ENCODE results near the gene HBG2.
"Not testable (repeated sequence)": the region's sequence is repeated elsewhere in the genome, so short reads cannot be mapped to it uniquely, and the experiment has no call there.

The HBG2 gene

DNA sequence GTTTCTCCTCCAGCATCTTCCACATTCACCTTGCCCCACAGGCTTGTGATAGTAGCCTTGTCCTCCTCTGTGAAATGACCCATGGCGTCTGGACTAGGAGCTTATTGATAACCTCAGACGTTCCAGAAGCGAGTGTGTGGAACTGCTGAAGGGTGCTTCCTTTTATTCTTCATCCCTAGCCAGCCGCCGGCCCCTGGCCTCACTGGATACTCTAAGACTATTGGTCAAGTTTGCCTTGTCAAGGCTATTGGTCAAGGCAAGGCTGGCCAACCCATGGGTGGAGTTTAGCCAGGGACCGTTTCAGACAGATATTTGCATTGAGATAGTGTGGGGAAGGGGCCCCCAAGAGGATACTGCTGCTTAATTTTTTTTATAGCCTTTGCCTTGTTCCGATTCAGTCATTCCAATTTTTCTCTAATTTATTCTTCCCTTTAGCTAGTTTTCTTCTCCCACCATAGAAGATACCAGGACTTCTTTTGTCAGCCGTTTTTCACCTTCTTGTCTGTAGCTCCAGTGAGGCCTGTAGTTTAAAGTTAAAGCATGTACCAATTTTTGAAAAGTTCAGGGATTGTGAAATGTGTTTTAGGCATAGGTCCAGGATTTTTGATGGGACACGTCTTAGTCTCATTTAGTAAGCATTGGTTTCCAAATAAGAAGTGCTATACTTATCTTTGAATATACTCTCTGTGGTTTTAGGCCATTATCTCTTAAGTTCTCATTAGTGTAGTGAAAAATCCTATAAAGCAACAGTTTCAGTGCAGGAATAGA is at the start of gene HBG2:
Gene HBG2 (minus strand): TSS at position 136 of the 768 bp plus-strand sequence. CDS start 53 bp downstream, at position 83.
- not testable (repeated sequence) for DNase-seq

DNA sequence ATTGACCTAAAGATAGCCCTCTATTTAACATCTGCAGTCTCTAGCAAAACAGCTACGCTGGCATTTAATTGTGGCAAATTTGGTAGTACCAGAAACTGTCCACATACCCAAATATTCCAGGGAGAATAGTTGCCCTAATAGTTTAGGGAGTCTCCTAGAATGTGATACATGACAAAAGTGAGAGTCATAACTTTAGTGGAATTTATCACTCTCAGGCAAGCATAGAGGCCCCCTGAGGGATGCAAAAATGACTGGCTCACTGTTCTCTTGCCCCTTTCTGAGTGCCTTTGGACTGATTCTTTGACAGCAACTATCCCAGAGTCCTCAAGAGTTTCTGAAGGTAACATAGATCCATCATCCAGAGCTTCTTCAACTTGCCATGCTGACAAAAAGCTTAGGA is 49.5 kb upstream of the HBG2 start:
- DNase-seq = no peak

DNA sequence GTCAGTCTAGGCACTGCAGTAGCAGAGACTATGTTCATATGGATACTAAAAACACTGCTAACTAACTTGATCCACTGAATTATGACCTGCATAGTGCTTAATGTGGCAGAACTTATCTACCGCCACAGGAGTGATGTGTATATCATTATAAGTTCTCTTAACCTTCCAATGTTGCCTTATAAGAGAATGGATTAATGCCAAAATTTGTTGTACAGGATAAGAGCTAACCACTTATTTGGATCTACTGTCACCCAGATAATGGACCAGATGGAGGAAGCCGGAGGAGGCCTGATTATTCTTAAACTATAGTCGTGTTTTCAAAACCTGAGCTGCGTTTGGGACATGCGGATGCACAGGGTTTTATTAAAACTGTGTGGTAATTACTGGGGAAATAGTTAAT is 49.0 kb upstream of the HBG2 start:
- no peak for DNase-seq

GRCh38 chr11:5301846-5302245 is 47.3 kb upstream of the HBG2 start, which contains the start of gene OR51B4:
Gene OR51B4, minus strand, starts transcription at chr11:5301946. Its CDS starts 0 bp downstream, at chr11:5301946.
- DNase-seq = no peak

DNA sequence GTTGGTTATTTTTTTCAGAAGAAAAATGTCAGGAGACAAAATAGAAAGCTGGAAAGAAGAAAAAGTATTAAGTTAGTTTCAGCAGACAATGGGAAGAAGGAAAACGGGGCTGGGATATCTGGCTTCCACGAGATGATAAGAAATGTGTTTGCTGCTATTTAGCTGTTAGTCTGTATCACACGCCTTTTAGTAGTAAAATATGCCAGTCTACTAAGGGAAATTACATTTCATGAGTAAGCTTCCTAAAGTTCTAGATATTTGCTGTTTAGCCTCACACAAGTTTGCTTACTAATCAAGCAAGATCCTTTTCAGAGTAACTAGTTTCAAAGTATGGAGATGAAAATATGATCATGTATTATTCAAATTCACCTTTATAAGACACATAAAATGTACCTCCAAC is 45.7 kb upstream of the HBG2 start:
- no peak for DNase-seq

GRCh38 chr11:5298451-5298850 is 43.9 kb upstream of the HBG2 start:
- DNase-seq = no peak

DNA sequence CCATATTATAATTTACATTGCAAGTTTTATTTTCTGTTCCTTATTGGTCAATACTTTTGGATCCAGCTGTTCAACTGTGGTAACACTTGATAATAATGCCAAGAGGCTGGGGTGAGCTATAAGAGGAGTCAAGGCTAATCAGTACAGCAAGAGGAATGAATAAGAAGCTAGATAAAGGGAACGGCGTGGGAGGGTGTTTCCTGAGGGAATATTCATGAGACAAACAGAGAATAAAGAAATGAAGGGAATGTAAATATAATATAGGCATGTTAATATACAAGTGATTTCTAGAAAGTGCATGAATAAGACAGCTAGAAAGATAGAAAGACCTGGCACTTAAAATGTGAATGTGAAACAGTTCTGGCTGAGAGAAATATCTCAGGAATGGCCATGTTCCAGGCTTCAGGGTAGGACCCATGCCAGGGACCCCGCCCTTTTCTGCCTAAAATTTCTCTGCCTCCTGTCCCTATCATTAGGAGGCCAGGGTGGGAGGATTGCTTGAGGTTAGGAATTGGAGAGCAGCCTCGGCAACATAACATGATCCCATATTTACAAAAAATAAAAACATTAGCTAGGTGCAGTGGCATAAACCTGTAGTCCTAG is 43.2 kb upstream of the HBG2 start:
- DNase-seq = no peak

DNA sequence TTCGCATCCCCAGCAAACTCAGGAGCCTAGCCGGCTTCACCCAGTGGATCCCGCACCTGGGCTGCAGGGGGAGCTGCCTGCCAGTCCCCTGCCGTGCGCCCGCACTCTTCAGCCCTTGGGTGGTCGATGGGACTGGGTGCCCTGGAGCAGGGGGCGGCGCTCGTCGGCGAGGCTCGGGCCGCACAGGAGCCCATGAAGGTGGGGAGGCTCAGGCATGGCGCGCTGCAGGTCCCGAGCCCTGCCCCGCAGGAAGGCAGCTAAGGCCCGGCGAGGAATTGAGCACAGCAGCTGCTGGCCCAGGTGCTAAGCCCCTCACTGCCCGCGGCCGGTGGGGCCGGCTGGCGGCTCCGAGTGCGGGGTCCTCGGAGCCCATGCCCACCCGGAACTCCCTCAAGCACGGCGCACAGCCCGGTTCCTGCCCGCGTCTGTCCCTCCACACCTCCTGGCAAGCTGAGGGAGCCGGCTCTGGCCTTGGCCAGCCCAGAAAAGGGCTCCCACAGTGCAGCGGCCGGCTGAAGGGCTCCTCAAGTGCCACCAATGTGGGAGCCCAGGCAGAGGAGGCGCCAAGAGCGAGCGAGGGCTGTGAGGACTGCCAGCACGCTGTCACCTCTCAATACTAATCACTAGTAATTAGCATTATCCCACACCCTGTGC is 39.9 kb upstream of the HBG2 start:
- DNase-seq = not testable (repeated sequence)

- DNase-seq = no peak
Observed at GRCh38 chr11:5293028-5293427, 38.4 kb upstream of the HBG2 start.

DNA sequence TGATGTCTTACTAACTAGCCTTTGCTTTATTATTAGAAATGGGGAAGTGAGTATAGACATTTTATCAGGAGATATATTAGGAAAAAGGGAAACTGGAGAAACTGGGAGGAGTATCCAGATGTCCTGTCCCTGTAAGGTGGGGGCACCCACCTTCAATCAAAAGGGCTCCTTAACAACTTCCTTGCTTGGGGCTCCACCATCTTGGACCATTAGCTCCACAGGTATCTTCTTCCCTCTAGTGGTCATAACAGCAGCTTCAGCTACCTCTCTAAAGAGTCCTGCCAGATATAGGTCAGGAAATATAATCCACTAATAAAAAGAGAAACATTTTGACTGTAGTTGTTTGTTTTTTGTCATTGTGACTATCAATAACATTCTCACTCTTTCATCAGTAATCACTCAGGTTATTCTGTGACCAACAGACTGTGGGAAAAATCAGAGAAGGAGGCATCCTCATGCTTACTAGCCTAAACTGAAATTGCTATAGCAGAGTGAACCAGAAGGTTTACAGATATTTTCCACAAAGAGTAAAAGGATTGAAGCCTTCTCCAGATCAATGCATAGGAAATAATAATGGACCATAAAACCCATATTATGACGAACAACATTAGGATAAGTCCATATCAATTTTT is 36.7 kb upstream of the HBG2 start:
- DNase-seq = peak; percentile 0 to 9

DNA sequence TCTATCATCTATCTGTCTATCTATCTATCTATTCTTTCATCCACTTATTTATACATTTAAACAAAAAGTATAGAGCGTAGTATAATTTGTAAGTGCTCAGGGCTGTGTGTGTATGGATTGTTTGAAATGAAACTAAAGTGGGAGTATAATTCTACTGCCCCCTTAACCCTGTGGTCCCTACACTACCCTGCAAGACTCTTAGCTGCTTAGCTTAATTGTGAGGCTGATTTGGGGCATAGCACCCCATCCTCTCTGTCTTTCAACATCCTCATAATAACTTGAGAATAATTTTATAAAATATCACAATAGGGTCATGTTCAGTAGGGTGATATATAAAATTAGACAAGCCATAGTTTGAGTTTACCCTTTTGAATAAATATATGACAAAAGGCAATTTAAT is 35.5 kb upstream of the HBG2 start:
- no peak for DNase-seq

GRCh38 chr11:5289696-5290095 is 35.1 kb upstream of the HBG2 start:
- no peak for DNase-seq

DNA sequence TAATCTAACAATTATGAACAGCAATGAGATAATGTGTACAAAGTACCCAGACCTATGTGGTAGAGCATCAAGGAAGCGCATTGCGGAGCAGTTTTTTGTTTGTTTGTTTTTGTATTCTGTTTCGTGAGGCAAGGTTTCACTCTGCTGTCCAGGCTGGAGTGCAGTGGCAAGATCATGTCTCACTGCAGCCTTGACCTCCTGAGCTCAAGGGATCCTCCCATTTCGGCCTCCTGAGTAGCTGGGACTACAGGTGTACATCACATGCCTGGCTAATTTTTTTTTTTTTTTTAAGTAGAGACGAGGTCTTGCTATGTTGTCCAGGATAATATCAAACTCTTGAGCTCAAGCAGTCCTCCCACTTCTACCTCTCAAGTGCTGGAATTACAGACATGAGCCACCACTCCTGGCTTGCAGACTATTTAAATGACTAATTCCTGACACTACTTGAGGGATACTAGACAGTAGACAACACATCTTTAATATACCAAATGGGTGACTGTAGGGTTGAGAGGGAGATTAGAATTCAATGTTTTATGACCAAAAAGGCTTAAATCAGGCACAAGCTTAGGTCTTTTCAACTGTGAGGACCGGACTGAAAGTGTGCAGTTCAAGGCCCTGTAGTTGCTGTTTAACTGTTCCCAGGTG is 34.4 kb upstream of the HBG2 start:
- no peak for DNase-seq

GRCh38 chr11:5288108-5288905 is 33.7 kb upstream of the HBG2 start:
- no peak for DNase-seq

DNA sequence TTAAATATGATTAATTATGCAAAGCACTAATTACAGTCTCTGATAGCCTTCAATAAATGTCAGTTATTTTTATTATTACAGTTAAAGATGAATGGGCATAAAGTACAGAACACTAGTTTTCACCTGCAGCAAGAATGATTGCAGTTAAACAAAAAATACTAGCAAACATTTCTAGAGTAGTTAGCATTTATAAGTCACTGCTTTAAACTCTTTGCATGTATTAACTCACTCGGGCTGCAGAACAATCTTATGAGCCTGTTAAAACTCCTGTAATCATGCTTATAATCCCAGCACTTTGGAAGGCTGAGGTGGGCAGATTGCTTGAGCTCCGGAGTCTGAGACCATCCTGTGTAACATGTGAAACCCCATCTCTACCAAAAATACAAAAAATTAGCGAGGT is 32.3 kb upstream of the HBG2 start:
- no peak for DNase-seq

- no peak for DNase-seq
Observed at GRCh38 chr11:5286351-5286750, 31.8 kb upstream of the HBG2 start.

DNA sequence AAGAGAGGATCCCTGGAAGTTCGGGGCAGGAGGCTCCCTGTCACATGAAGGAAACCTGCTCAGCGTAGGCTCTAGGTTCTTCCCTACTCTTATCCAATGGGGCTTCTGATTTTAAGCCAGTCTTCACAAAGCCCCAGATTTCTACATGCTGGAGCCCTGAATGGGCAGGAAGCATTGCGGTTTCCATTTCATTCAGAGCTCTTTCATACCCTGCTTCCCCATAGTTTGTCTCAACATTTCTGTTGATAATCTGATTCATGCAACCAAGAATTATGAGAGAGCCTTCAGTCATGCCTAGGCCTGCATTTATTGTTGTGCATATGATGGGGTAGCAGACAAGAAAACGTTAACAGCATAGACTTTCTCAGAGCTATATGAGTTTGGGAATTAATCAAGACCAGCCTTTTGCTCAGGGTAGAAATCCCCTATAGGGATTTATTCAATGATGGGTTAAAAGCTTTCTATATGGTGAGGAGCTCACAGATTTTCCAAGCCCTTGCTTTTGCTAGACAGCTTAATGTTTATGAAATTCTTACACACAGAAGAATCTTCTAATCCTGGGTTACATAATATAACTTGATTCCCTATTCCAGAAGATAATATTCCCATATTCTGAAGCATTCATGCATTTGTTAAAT is 31.2 kb upstream of the HBG2 start:
- no peak for DNase-seq

- no peak for DNase-seq
Observed at GRCh38 chr11:5284637-5285036, 30.1 kb upstream of the HBG2 start.

DNA sequence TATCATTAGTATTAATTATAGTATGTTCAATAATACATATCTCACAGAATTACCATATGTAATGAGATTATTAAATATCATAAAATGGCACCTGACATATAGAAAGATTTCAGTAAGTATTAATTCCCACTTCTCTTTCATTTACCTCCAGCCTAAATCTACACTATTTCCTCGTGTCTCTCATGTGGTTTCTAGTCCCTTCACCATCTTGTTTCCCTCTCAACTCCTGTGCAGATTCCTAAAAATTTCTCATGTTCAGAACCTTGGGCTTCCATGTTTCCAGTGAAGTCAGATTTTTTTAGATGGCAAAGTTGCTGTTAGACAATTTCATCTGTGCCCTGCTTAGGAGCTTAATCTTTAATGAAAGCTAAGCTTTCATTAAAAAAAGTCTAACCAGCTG is 29.3 kb upstream of the HBG2 start:
- DNase-seq = no peak

- DNase-seq = no peak
Observed at GRCh38 chr11:5283086-5283485, 28.5 kb upstream of the HBG2 start.

DNA sequence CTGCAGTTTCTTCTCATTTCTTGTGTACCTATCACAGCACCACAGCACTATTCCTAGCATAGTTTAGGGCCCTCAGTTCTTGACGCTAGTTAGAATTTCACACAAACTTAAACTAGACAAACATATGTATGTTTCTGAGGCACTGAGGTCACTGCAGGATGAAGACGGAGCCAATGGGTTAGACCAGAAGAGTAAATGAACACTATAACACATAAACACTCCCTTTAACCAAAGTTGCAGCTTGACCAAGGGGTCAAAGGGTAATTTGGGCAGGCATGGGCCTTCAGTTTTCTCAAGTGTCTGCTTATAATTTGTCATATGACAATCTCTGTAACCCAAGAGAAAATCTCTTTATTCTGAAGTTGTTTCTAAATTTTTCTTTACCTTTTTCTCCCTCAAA is 28.0 kb upstream of the HBG2 start:
- DNase-seq = no peak

DNA sequence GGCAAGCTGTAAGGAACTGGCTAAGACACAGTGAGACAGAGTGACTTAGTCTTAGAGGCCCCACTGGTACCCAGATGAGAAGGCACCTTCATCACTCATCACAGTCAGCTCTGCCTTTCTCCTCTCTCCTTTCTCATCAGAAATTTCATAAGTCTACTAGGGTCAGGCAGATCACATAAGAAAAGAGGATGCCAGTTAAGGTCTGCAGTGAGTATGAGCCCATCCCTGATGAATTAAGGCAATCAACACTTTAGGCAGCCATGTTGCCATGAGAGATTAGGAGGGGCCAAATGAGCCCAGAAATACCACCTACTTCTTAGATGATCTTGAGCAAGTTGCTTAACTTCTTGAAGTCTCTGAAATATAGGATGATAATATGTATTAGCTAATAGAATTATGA is 27.0 kb upstream of the HBG2 start:
- no peak for DNase-seq
